OCI-LY7 (cell line): ENCODE measurements around the gene VAC14. TPM values are rescaled to one million over a fixed set of nuclear protein-coding genes. Genes with fewer than 3 reads are reported as not detected.

Experiments used
- BruUV-seq: library from RNA; stranded (reverse); fragments of 400-500 nt; replicated peaks from 2 replicates; lab custom pipeline; 2021; lab: Mats Ljungman, UMichigan
- CTCF ChIA-PET: fragments of 300-600 bp; sonication (Branson Sonifier 250); formaldehyde crosslinking; loops from one replicate; lab custom pipeline; 2022; ENCODE audit warnings: antibody characterized with exemption; ENCODE audit not compliant: unreplicated experiment; lab: Charles Lee
- POLR2A ChIA-PET: fragments of 300-600 bp; sonication (Branson Sonifier 250); formaldehyde crosslinking; loops from one replicate; lab custom pipeline; 2022; ENCODE audit warnings: antibody characterized with exemption; lab: Charles Lee
- DNase-seq: peaks from one replicate; pipeline ENCODE4 v3.0.0-alpha.2; 2015; ENCODE audit warnings: low spot score
- H2AFZ ChIP-seq: fragments of 200-600 bp; sonication (generic), shearing (Covaris generic); 2 replicates; pipeline ENCODE4 v1.6.1; 2014; ENCODE audit warnings: mild to moderate bottlenecking, antibody characterized with exemption, low read length, moderate library complexity
- H3K27ac ChIP-seq: fragments of 200-600 bp; sonication (generic); 2 replicates; pipeline ENCODE4 v1.5.1; 2014; ENCODE audit warnings: mixed run types, low read depth, mild to moderate bottlenecking, moderate library complexity, low read length, inconsistent platforms; ENCODE audit not compliant: poor library complexity, severe bottlenecking
- H3K36me3 ChIP-seq: fragments of 200-600 bp; sonication (generic); 2 replicates; pipeline ENCODE4 v1.6.1; 2014; ENCODE audit warnings: mild to moderate bottlenecking, antibody characterized with exemption, low read length, moderate library complexity, mixed read lengths; ENCODE audit not compliant: insufficient read depth
- H3K4me1 ChIP-seq: fragments of 200-600 bp; sonication (generic); 2 replicates; pipeline ENCODE4 v1.5.1; 2014; ENCODE audit warnings: mild to moderate bottlenecking, low read length; ENCODE audit not compliant: insufficient read depth, poor library complexity, severe bottlenecking
- H3K4me2 ChIP-seq: fragments of 200-600 bp; sonication (generic); 2 replicates; pipeline ENCODE4 v1.6.1; 2014; ENCODE audit warnings: mild to moderate bottlenecking, low read length
- H3K4me3 ChIP-seq: fragments of 200-600 bp; sonication (generic); 2 replicates; pipeline ENCODE4 v1.5.1; 2014; ENCODE audit warnings: mild to moderate bottlenecking, low read depth, low read length; ENCODE audit not compliant: poor library complexity, severe bottlenecking
- H3K79me2 ChIP-seq: fragments of 200-600 bp; sonication (generic); 2 replicates; pipeline ENCODE4 v1.6.1; 2016; ENCODE audit warnings: low read depth, mild to moderate bottlenecking, low read length, moderate library complexity, mixed read lengths; ENCODE audit not compliant: insufficient read depth
- H3K9me2 ChIP-seq: fragments of 200-600 bp; sonication (generic); 2 replicates; pipeline ENCODE4 v1.6.1; 2016; ENCODE audit warnings: mild to moderate bottlenecking, low read length, mixed read lengths; ENCODE audit not compliant: insufficient read depth
- H3K9me3 ChIP-seq: fragments of 200-600 bp; sonication (generic); 2 replicates; pipeline ENCODE4 v1.6.1; 2014; ENCODE audit warnings: mild to moderate bottlenecking, mixed run types, low read length, mixed read lengths
- H4K20me1 ChIP-seq: fragments of 200-600 bp; sonication (generic); 2 replicates; pipeline ENCODE4 v1.6.1; 2014; ENCODE audit warnings: mild to moderate bottlenecking, antibody characterized with exemption, low read length, moderate library complexity, mixed read lengths; ENCODE audit not compliant: insufficient read depth
- CTCF ChIP-seq: fragments of 200-600 bp; sonication (generic); conservative IDR thresholded peaks from 2 replicates; pipeline ENCODE4 v1.5.1; 2014; ENCODE audit warnings: mild to moderate bottlenecking, antibody characterized with exemption, low read length, moderate library complexity, mixed read lengths
- EZH2phosphoT487 ChIP-seq: fragments of 200-600 bp; sonication (generic); IDR thresholded peaks from 2 replicates; pipeline ENCODE4 v1.6.1; 2018; ENCODE audit warnings: low read depth, borderline replicate concordance, mild to moderate bottlenecking, mixed run types, antibody characterized with exemption, low read length, moderate library complexity, mixed read lengths
- intact Hi-C: fragments of 100-400 bp; cut with micrococcal nuclease; formaldehyde crosslinking; loops from one replicate; pipeline ENCODE4 v1.10.0; 2022; ENCODE audit not compliant: unreplicated experiment
- total RNA-seq, 2 experiments: library from RNA; depleted of rRNA in 1 of 2; stranded (reverse); fragments of >200 nt in 1 of 2; shearing (Covaris generic) in 1 of 2; gene quantifications; 2 replicates each; pipeline ENCODE4 v1.2.3, GENCODE V29; 2014 to 2022

VAC14 gene
- total RNA-seq, 2 experiments from 2014 or later: 37.6 to 43.1 TPM

GRCh38 chr16:70658921-70659320, 142.0 kb downstream of the VAC14 start:
- H3K36me3 ChIP-seq: no peaks in the 10 kb centered on the region
- no peak for DNase-seq
- no peaks in the 10 kb centered on the region for H4K20me1 ChIP-seq
- intact Hi-C loops: no loop called here
- H3K27ac ChIP-seq: no peak overlapping the region
- POLR2A ChIA-PET: no interaction called here
- H3K4me1 ChIP-seq: peaks cover 2% of the 10 kb centered on the region
- no TSS peak for BruUV-seq
- H3K4me2 ChIP-seq: no peak overlapping the region
- no peaks in the 10 kb centered on the region for H3K9me3 ChIP-seq
- CTCF ChIA-PET: no interaction called here
- H3K79me2 ChIP-seq: no peaks in the 10 kb centered on the region
- no peak overlapping the region for H2AFZ ChIP-seq
- no peaks in the 10 kb centered on the region for H3K9me2 ChIP-seq
- TF ChIP-seq CTCF (no peak), EZH2phosphoT487 (no peak)
- no peak overlapping the region for H3K4me3 ChIP-seq

- H3K79me2 ChIP-seq: no peaks in the 10 kb centered on the region
- H3K9me3 ChIP-seq: no peaks in the 10 kb centered on the region
- no peak overlapping the region for H3K4me2 ChIP-seq
- H3K4me1 ChIP-seq: peaks cover 4% of the 10 kb centered on the region
- no peak overlapping the region for H3K27ac ChIP-seq
- TF ChIP-seq EZH2phosphoT487: no peak
- no peak for TF ChIP-seq CTCF
- intact Hi-C loops: no loop called here
- H3K9me2 ChIP-seq: no peaks in the 10 kb centered on the region
- CTCF ChIA-PET: no interaction called here
- no peak overlapping the region for H2AFZ ChIP-seq
- no peaks in the 10 kb centered on the region for H4K20me1 ChIP-seq
- BruUV-seq: no TSS peak
- H3K36me3 ChIP-seq: no peaks in the 10 kb centered on the region
- POLR2A ChIA-PET: no interaction called here
- no peak for DNase-seq
- H3K4me3 ChIP-seq: no peak overlapping the region
These were observed 143.0 kb downstream of the VAC14 start for GRCh38 chr16:70657956-70658355.

- no peak for DNase-seq
- no peaks in the 10 kb centered on the region for H4K20me1 ChIP-seq
- H3K4me1 ChIP-seq: peaks cover 4% of the 10 kb centered on the region
- ChIA-PET CTCF (no interaction called here), POLR2A (no interaction called here)
- no peak overlapping the region for H3K4me3 ChIP-seq
- BruUV-seq: no TSS peak
- H3K79me2 ChIP-seq: no peaks in the 10 kb centered on the region
- no peaks in the 10 kb centered on the region for H3K9me2 ChIP-seq
- H3K36me3 ChIP-seq: no peaks in the 10 kb centered on the region
- H3K4me2 ChIP-seq: no peak overlapping the region
- TF ChIP-seq CTCF (no peak), EZH2phosphoT487 (no peak)
- H3K27ac ChIP-seq: no peak overlapping the region
- intact Hi-C loops: no loop called here
- H2AFZ ChIP-seq: no peak overlapping the region
- H3K9me3 ChIP-seq: no peaks in the 10 kb centered on the region
These were observed 144.2 kb downstream of the VAC14 start for GRCh38 chr16:70656712-70657263.
